D721Med (cell line): ENCODE data around the gene PNKP.

Experiments used
- DNase-seq: peaks from one replicate; pipeline ENCODE4 v3.0.0; 2011; ENCODE audit warnings: low spot score; ENCODE audit not compliant: insufficient read length
- FAIRE-seq: peaks from 2 replicates; lab custom pipeline; 2011; peaks lifted over from hg19 to GRCh38; lab: Jason Lieb, UNC
- CTCF ChIP-seq: IDR thresholded peaks from 2 replicates; pipeline ENCODE4 v1.5.1; 2012; ENCODE audit warnings: mild to moderate bottlenecking, control low read depth; ENCODE audit not compliant: insufficient read depth; ENCODE audit errors: missing control alignments

Gene PNKP

GRCh38 chr19:49874503-49875157 lies 7.3 kb upstream of the PNKP start:
- no peak for FAIRE-seq
- TF ChIP-seq CTCF, result no peak
- DNase-seq, result no peak

GRCh38 chr19:49873834-49874233 lies 6.5 kb upstream of the PNKP start:
- FAIRE-seq (no peak), DNase-seq (no peak)
- TF ChIP-seq CTCF, result no peak

- TF ChIP-seq CTCF, result no peak
- DNase-seq (no peak), FAIRE-seq (no peak)
Observed at GRCh38 chr19:49873129-49873521, 5.7 kb upstream of the PNKP start.

GRCh38 chr19:49872245-49873128 lies 5.1 kb upstream of the PNKP start:
- TF ChIP-seq CTCF, result no peak
- FAIRE-seq, result no peak
- DNase-seq, result no peak

GRCh38 chr19:49871349-49871985 lies 4.1 kb upstream of the PNKP start:
- FAIRE-seq, result no peak
- no peak for TF ChIP-seq CTCF
- no peak for DNase-seq

GRCh38 chr19:49870309-49870901 lies 3.0 kb upstream of the PNKP start:
- DNase-seq (no peak), FAIRE-seq (no peak)
- TF ChIP-seq CTCF, result no peak
